ENCODE measurements around the gene ADCY2.

- no peak for TF ChIP-seq POLR2A (IDR thresholded peaks at IDR 0.05)
- TF ChIP-seq CTCF (IDR thresholded peaks at IDR 0.05): no peak
Measured at GRCh38 chr5:7828269-7828668, 432.3 kb downstream of the ADCY2 start.

All from esophagus squamous epithelium (tissue), 4 donors.